CD4-positive, alpha-beta memory T cell (primary cell): ENCODE measurements around the gene SAXO2. TPM values are rescaled to one million over a fixed set of nuclear protein-coding genes. Genes with fewer than 3 reads are reported as not detected.
A peak's percentile ranks its signal among the peaks of the same experiment; 100 is the strongest.
"Not testable (repeated sequence)": the region's sequence is repeated elsewhere in the genome, so short reads cannot be mapped to it uniquely, and the experiment has no call there.

ENCODE experiments used
- CTCF ChIA-PET: fragments of 350-600 bp; sonication (Branson Sonifier 250); formaldehyde crosslinking; loops from one replicate; lab custom pipeline; 2021; ENCODE audit warnings: inconsistent platforms; ENCODE audit not compliant: partially characterized antibody; lab: Charles Lee
- POLR2A ChIA-PET: fragments of 350-600 bp; sonication (Branson Sonifier 250); formaldehyde crosslinking; loops from one replicate; lab custom pipeline; 2021; ENCODE audit not compliant: partially characterized antibody; lab: Charles Lee
- DNase-seq, 5 donors: peaks; one replicate each; pipeline versions ENCODE4 v3.0.0 to v3.0.0-alpha.2; 2020 to 2022; ENCODE audit warnings: mixed read lengths in 1 of 5
- H3K27ac ChIP-seq: one replicate; pipeline ENCODE4 v1.7.0; 2013; ENCODE audit warnings: low read depth, low read length
- H3K27me3 ChIP-seq: 2 replicates; pipeline ENCODE4 v1.7.0; 2013; ENCODE audit warnings: mild to moderate bottlenecking, low read length, moderate library complexity; ENCODE audit not compliant: insufficient read depth
- H3K36me3 ChIP-seq: 2 replicates; pipeline ENCODE4 v1.7.0; 2013; ENCODE audit warnings: mild to moderate bottlenecking, low read length, moderate library complexity; ENCODE audit not compliant: insufficient read depth
- H3K4me1 ChIP-seq: 2 replicates; pipeline ENCODE4 v1.7.0; 2013; ENCODE audit warnings: mild to moderate bottlenecking, low read length, moderate library complexity; ENCODE audit not compliant: insufficient read depth
- H3K4me3 ChIP-seq, 2 donors: one replicate each; pipeline ENCODE4 v1.7.0; 2013; ENCODE audit warnings: low read length in 2 of 2, mild to moderate bottlenecking in 1 of 2
- H3K9me3 ChIP-seq, 2 donors: one replicate each; pipeline ENCODE4 v1.7.0; 2013; ENCODE audit warnings: low read length in 2 of 2, control low read depth in 1 of 2; ENCODE audit not compliant: control insufficient read depth in 1 of 2
- H3K27ac Mint-ChIP-seq, 7 donors: one replicate each; pipeline ENCODE4 v1.8.0; 2020 to 2021; ENCODE audit warnings: mixed read lengths in 7 of 7, mild to moderate bottlenecking in 6 of 7, inconsistent platforms in 3 of 7, moderate library complexity in 3 of 7
- H3K27me3 Mint-ChIP-seq, 2 donors: one replicate each; pipeline ENCODE4 v1.8.0; 2020 to 2021; ENCODE audit warnings: mixed read lengths in 2 of 2
- H3K36me3 Mint-ChIP-seq, 2 donors: one replicate each; pipeline ENCODE4 v1.8.0; 2020 to 2021; ENCODE audit warnings: mixed read lengths in 2 of 2, inconsistent platforms in 1 of 2, mild to moderate bottlenecking in 1 of 2
- H3K4me1 Mint-ChIP-seq, 4 donors: one replicate each; pipeline ENCODE4 v1.8.0; 2020 to 2021; ENCODE audit warnings: mixed read lengths in 4 of 4, mild to moderate bottlenecking in 1 of 4
- H3K4me3 Mint-ChIP-seq, 8 donors: one replicate each; pipeline ENCODE4 v1.8.0; 2020 to 2021; ENCODE audit warnings: mixed read lengths in 8 of 8, mild to moderate bottlenecking in 7 of 8, moderate library complexity in 6 of 8, inconsistent platforms in 3 of 8
- H3K9me3 Mint-ChIP-seq, 8 donors: one replicate each; pipeline ENCODE4 v1.8.0; 2020 to 2021; ENCODE audit warnings: mixed read lengths in 8 of 8, mild to moderate bottlenecking in 5 of 8, inconsistent platforms in 3 of 8, moderate library complexity in 1 of 8
- intact Hi-C: fragments of 100-400 bp; cut with micrococcal nuclease; formaldehyde crosslinking; loops from one replicate; pipeline ENCODE4 v1.15.1; 2023
- polyA plus RNA-seq, 2 donors: library from polyadenylated mRNA; unstranded; fragments of 300-500 nt; fragmentation: Illumina TruSeq; gene quantifications; one replicate each; pipeline ENCODE4 v1.2.3, GENCODE V29; 2021
- total RNA-seq, 2 experiments: library from RNA; stranded (reverse); gene quantifications; one replicate each; pipeline ENCODE4 v1.2.3, GENCODE V29; 2021

SAXO2 gene, protein sequence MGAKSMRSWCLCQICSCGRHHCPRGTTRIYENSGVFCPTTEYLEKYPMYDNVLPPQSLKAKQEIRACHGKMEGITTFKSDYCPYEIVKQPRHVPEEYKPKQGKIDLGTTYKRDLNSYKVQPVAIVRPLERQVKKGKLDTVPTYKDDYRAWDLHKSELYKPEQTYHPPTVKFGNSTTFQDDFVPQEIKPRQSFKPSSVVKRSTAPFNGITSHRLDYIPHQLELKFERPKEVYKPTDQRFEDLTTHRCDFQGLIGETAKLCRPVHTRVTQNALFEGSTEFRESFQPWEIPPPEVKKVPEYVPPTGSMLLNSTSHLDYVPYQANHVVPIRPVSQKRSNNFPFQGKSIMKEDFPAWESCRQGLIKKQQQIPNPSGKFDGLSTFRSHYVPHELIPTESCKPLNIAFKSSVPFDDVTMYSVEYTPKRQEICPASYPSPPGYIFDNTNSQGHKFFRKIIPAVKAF
- total RNA-seq (1 to 10 TPM; 1.7 to 2.7 TPM), polyA plus RNA-seq (under 1 TPM in 1 of 2 donors, not detected in 1; 0.26 TPM)

DNA sequence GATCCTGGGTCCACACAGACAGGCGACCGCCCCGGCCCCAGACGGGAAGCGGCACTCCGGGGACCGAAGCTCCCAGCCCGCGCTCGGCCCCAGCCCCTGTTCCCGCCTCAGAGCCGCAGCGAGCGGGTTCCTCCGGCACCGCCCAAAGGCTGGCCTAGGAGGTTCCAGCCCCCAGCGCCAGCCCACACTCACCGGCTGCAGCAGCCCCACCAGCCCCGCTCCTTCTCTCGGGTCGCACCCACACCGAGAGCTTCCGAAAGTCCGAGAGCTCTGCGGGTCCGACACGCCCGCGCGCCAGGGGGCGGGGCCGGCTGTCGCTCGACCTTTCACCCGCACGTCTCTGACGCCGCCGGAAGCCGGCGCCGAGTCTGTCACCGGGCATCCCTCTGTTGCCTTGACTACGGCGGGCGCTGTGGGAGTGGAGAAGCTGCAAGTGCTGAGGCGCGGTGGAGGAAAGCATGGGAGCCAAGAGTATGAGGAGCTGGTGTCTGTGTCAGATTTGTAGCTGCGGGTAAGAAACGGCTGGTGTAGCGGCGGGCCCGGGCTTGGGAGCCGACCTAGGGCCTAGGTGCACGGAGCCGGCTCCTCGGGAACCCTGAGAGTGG, at the start of gene SAXO2, which contains the start of gene EFL1:
TSS of gene SAXO2 (plus strand) at position 397 of the 605 bp plus-strand sequence. CDS start at position 459, 62 bp downstream.
TSS of gene EFL1 (minus strand) at position 313 of the 605 bp plus-strand sequence. CDS start 956 bp downstream, outside the sequence.
- H3K4me1 ChIP-seq: peaks cover 22% of the 10 kb centered on the region
- H3K9me3 ChIP-seq: no peaks in the 10 kb centered on the region
- H3K4me3 ChIP-seq: peak within 1 kb of the TSS; percentile 77 to 84
- no peaks in the 10 kb centered on the region for H3K27me3 Mint-ChIP-seq
- H3K27me3 ChIP-seq: no peaks in the 10 kb centered on the region
- CTCF ChIA-PET: interaction anchor here (1.0 to 1.7 kb wide), 2 partner anchors 12 to 18 kb away, joined by 3 to 7 read pairs; no protein-coding TSS in a partner anchor
- peaks cover 20 to 40% (median 25%) of the 10 kb centered on the region in 4 donors for H3K4me1 Mint-ChIP-seq
- peak within 1 kb of the TSS; percentile 54 for H3K27ac ChIP-seq
- DNase-seq: peak; percentile 82 to 95 (median 90)
- H3K36me3 ChIP-seq: peaks cover 6% of the 10 kb centered on the region
- intact Hi-C loops: loop anchor here (1.0 to 10.0 kb wide), 3 partner anchors 36 to 802 kb away; partner anchors contain the start of genes BTBD1 and MEX3B
- peak within 1 kb of the TSS; percentile 78 to 97 (median 95) for H3K27ac Mint-ChIP-seq
- peaks cover 0 to 2% (median 0%) of the 10 kb centered on the region in 8 donors for H3K9me3 Mint-ChIP-seq
- peaks cover 11 to 26% of the 10 kb centered on the region in 2 donors for H3K36me3 Mint-ChIP-seq
- H3K4me3 Mint-ChIP-seq: peak within 1 kb of the TSS; percentile 93 to 98 (median 96)
- POLR2A ChIA-PET: interaction anchor here (1.0 to 1.4 kb wide), 5 partner anchors 24 to 966 kb away, joined by 3 to 7 read pairs (median 4); no protein-coding TSS in a partner anchor

DNA sequence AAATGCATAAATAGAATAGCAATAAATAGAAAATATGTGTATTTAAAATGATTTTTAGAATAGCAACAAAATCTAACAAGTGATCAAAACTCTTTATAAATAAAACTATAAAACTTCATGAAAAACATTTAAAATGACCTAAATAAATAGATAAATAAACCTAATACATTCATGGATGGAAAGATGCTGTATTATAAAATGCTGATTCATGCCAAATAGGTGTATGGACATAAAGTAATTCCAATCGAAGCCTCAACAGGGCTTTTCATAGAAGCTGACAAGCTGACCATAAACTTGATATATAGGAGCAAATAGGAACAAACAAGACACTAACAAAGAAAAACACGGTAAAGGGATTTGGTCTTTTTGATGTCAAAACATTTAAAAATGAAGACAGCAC, 46.5 kb upstream of the SAXO2 start:
- H3K36me3 Mint-ChIP-seq: peaks cover 56 to 71% of the 10 kb centered on the region in 2 donors
- H3K9me3 Mint-ChIP-seq, H3K4me1 ChIP-seq, H3K4me3 Mint-ChIP-seq, H3K4me3 ChIP-seq, H3K4me1 Mint-ChIP-seq, intact Hi-C loops, H3K36me3 ChIP-seq, CTCF ChIA-PET, DNase-seq, H3K27ac ChIP-seq, POLR2A ChIA-PET, H3K27me3 Mint-ChIP-seq, H3K9me3 ChIP-seq, H3K27me3 ChIP-seq: not testable (repeated sequence)
- peak overlapping the region in 1 of 7 donors; percentile 47 for H3K27ac Mint-ChIP-seq

DNA sequence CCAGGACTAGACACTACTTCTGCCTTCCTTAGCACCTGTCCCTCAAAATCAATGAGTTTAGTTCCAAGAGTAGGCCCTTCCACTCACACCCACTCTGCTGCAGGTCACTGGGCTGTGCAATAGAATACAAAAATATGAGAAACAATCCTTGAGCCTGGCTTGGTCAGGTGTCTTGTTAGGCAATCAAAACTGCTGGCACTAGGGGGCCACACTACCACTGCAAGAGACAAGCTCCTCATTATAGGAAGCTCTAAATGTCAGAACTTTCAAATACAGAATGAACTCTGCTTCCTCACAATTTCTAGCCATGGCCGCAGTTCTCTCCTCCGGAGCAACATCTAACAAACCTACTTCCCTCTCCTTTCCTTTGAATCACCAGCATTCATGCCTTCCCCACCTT, 41.1 kb upstream of the SAXO2 start:
- H3K4me3 ChIP-seq, H3K36me3 ChIP-seq, H3K4me3 Mint-ChIP-seq, H3K4me1 Mint-ChIP-seq, H3K4me1 ChIP-seq, H3K27ac Mint-ChIP-seq, H3K27ac ChIP-seq, H3K9me3 Mint-ChIP-seq, POLR2A ChIA-PET, H3K9me3 ChIP-seq, intact Hi-C loops, H3K27me3 Mint-ChIP-seq, CTCF ChIA-PET, H3K27me3 ChIP-seq: not testable (repeated sequence)
- H3K36me3 Mint-ChIP-seq: peaks cover 41 to 58% of the 10 kb centered on the region in 2 donors
- DNase-seq: peak in 3 of 5 donors; percentile 5 to 9 (median 6)

DNA sequence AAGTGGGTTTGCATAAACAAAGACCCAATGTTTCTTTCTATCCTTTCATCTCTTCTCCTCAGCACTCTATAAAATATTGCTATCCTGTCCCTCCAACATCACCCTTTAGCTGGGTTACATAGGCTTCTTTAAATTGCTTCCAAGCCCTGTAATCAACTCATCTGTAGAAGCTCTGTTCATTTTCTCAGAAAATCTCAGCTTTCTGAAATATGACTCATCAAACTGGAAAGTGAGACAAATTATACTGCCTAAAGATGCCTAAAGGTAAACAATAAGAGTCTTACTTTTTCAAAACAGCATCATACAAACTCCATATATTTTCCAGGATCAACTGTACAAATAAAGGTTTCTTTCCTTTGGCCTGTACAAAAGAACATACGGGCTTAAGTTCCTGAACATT, 33.9 kb upstream of the SAXO2 start:
- peaks cover 33 to 54% of the 10 kb centered on the region in 2 donors for H3K36me3 Mint-ChIP-seq
- Histone ChIP-seq H3K27ac (no peak overlapping the region), H3K27me3 (no peaks in the 10 kb centered on the region), H3K4me3 (no peak overlapping the region), H3K4me1 (no peaks in the 10 kb centered on the region), H3K9me3 (no peaks in the 10 kb centered on the region), H3K36me3 (peaks cover 3% of the 10 kb centered on the region)
- peaks cover 0 to 4% (median 0%) of the 10 kb centered on the region in 8 donors for H3K9me3 Mint-ChIP-seq
- H3K27me3 Mint-ChIP-seq: no peaks in the 10 kb centered on the region
- no peak overlapping the region for H3K4me3 Mint-ChIP-seq
- DNase-seq: no peak
- H3K27ac Mint-ChIP-seq: no peak overlapping the region
- intact Hi-C loops: no loop called here
- peaks cover 0 to 5% (median 0%) of the 10 kb centered on the region in 4 donors for H3K4me1 Mint-ChIP-seq
- ChIA-PET CTCF (no interaction called here), POLR2A (no interaction called here)

DNA sequence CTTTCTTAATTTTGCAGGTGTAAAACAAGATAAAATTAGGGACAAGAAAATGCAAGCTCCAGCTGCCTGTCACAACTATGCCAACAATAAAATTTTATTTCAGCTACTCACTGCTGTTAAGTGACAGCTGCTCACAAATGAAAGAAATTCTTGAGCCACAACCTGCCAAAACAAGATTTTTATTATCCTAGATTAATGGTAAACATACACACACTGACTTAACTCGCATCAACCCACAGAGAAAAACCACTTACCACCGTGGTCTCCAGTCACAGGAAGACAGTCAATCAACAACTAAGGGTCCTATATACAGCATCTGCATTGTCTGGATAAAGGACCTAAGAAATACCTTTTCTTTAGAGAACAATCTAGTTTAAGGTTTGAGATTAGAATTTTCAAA, 31.4 kb upstream of the SAXO2 start:
- no peaks in the 10 kb centered on the region for H3K27me3 Mint-ChIP-seq
- Histone ChIP-seq H3K27me3 (no peaks in the 10 kb centered on the region), H3K27ac (no peak overlapping the region), H3K9me3 (no peaks in the 10 kb centered on the region), H3K36me3 (peaks cover 3% of the 10 kb centered on the region), H3K4me1 (no peaks in the 10 kb centered on the region), H3K4me3 (no peak overlapping the region)
- CTCF ChIA-PET: interaction anchor here (1.0 kb wide), 1 partner anchor 33 kb away, joined by 3 read pairs; no protein-coding TSS in a partner anchor
- H3K4me3 Mint-ChIP-seq: no peak overlapping the region
- H3K27ac Mint-ChIP-seq: peak overlapping the region in 2 of 7 donors; percentile 3 to 32
- peaks cover 32 to 47% of the 10 kb centered on the region in 2 donors for H3K36me3 Mint-ChIP-seq
- DNase-seq: no peak
- POLR2A ChIA-PET: no interaction called here
- H3K9me3 Mint-ChIP-seq: peaks cover 0 to 4% (median 0%) of the 10 kb centered on the region in 8 donors
- H3K4me1 Mint-ChIP-seq: peaks cover 0 to 5% (median under 1%) of the 10 kb centered on the region in 4 donors
- intact Hi-C loops: no loop called here

DNA sequence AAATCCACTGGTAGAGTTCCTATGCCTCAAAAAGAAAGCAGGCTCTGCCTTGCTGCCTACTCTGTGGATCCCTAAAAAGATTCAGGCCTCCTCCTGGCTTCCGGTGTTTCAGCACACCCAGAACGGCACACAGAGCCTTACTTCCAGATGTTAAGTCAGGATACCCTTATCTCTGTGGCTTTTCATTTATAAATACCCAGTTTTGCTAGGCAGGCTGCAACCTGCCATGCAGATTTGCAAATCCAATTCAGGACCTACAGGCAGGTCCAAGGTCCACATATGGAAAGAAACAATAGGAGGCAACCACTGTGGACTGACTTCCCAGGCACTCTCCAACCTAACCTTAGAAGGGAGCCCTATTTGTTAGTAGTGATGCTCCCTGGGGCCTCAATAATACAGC, 30.8 kb upstream of the SAXO2 start:
- Mint-ChIP-seq H3K4me1 (peaks cover 0 to 2% (median under 1%) of the 10 kb centered on the region in 4 donors), H3K27me3 (no peaks in the 10 kb centered on the region), H3K36me3 (peaks cover 26 to 45% of the 10 kb centered on the region in 2 donors), H3K9me3 (peaks cover 0 to 4% (median 0%) of the 10 kb centered on the region in 8 donors), H3K4me3 (no peak overlapping the region), H3K27ac (no peak overlapping the region)
- CTCF ChIA-PET: no interaction called here
- H3K36me3 ChIP-seq: peaks cover 3% of the 10 kb centered on the region
- intact Hi-C loops: no loop called here
- H3K27ac ChIP-seq: no peak overlapping the region
- H3K4me1 ChIP-seq: no peaks in the 10 kb centered on the region
- H3K9me3 ChIP-seq: no peaks in the 10 kb centered on the region
- no peak overlapping the region for H3K4me3 ChIP-seq
- POLR2A ChIA-PET: no interaction called here
- DNase-seq: no peak
- no peaks in the 10 kb centered on the region for H3K27me3 ChIP-seq
